ENCODE measurements around the gene COL4A6.
"Not testable (repeated sequence)": the region's sequence is repeated elsewhere in the genome, so short reads cannot be mapped to it uniquely, and the experiment has no call there.

Gene COL4A6

GRCh38 chrX:108399418-108400165, 38.6 kb downstream of the COL4A6 start:
- no peak for DNase-seq (ENCODE audit: low spot score)

- DNase-seq (ENCODE audit: low spot score), result no peak
These were observed 40.4 kb downstream of the COL4A6 start for GRCh38 chrX:108397627-108398391.

GRCh38 chrX:108396986-108397385, 41.2 kb downstream of the COL4A6 start:
- DNase-seq (ENCODE audit: low spot score), result no peak

GRCh38 chrX:108396188-108396891, 41.9 kb downstream of the COL4A6 start:
- no peak for DNase-seq (ENCODE audit: low spot score)

- DNase-seq (ENCODE audit: low spot score), result not testable (repeated sequence)
These were observed 47.1 kb downstream of the COL4A6 start for GRCh38 chrX:108390976-108391717.

- DNase-seq (ENCODE audit: low spot score), result no peak
These were observed 53.4 kb downstream of the COL4A6 start for GRCh38 chrX:108384783-108385182.

- DNase-seq (ENCODE audit: low spot score), result no peak
These were observed 58.0 kb downstream of the COL4A6 start for GRCh38 chrX:108380222-108380621.

- not testable (repeated sequence) for DNase-seq (ENCODE audit: low spot score)
These were observed 61.4 kb downstream of the COL4A6 start for GRCh38 chrX:108376821-108377220.

GRCh38 chrX:108375591-108375990, 62.6 kb downstream of the COL4A6 start:
- DNase-seq (ENCODE audit: low spot score), result not testable (repeated sequence)

GRCh38 chrX:108366644-108367406, 71.4 kb downstream of the COL4A6 start:
- no peak for DNase-seq (ENCODE audit: low spot score)

- DNase-seq (ENCODE audit: low spot score), result no peak
These were observed 76.2 kb downstream of the COL4A6 start for GRCh38 chrX:108362026-108362425.

GRCh38 chrX:108361316-108361715, 76.9 kb downstream of the COL4A6 start:
- DNase-seq (ENCODE audit: low spot score), result no peak

GRCh38 chrX:108359806-108360602, 78.2 kb downstream of the COL4A6 start:
- DNase-seq (ENCODE audit: low spot score), result no peak

- no peak for DNase-seq (ENCODE audit: low spot score)
These were observed 84.8 kb downstream of the COL4A6 start for GRCh38 chrX:108353452-108353851.

GRCh38 chrX:108349210-108349609, 89.0 kb downstream of the COL4A6 start:
- no peak for DNase-seq (ENCODE audit: low spot score)

GRCh38 chrX:108348525-108348924, 89.7 kb downstream of the COL4A6 start:
- no peak for DNase-seq (ENCODE audit: low spot score)

- no peak for DNase-seq (ENCODE audit: low spot score)
These were observed 90.4 kb downstream of the COL4A6 start for GRCh38 chrX:108347800-108348199.

- DNase-seq (ENCODE audit: low spot score), result no peak
These were observed 94.0 kb downstream of the COL4A6 start for GRCh38 chrX:108344216-108344615.

GRCh38 chrX:108341947-108342346, 96.3 kb downstream of the COL4A6 start:
- no peak for DNase-seq (ENCODE audit: low spot score)

GRCh38 chrX:108332281-108332680, 105.9 kb downstream of the COL4A6 start:
- DNase-seq (ENCODE audit: low spot score), result no peak
